ENCODE measurements around the gene HPCAL4. TPM values are rescaled to one million over a fixed set of nuclear protein-coding genes. Genes with fewer than 3 reads are reported as not detected.
A peak's percentile ranks its signal among the peaks of the same experiment; 100 is the strongest.

The HPCAL4 gene
- total RNA-seq, 1 experiment from 2014 or later, result 0.13 TPM

DNA sequence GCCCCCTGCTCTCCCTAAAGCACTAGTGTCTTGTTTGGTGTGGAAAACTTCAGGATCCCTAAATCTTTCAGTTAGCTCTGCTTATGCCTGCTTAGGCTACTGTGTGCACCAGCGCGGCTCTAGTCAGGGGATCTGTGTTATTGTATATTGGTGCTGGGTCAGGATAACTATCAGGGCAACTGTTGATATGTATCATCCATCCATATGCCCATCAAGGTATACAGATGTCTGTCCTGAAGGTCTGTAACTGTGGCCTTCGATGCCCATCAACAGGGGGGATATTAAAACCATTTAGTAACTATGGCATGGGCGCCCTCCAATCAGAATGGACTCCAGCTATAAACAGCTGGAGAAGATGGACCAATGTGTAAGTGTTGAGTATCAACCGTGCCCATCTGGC, 31.7 kb downstream of the HPCAL4 start:
- Histone ChIP-seq H3K4me1 (replicated peaks) (peaks cover 9% of the 10 kb centered on the region; the same call in 1 of the 2 replicates), H3K27me3 (replicated peaks) (no peaks in the 10 kb centered on the region)

DNA sequence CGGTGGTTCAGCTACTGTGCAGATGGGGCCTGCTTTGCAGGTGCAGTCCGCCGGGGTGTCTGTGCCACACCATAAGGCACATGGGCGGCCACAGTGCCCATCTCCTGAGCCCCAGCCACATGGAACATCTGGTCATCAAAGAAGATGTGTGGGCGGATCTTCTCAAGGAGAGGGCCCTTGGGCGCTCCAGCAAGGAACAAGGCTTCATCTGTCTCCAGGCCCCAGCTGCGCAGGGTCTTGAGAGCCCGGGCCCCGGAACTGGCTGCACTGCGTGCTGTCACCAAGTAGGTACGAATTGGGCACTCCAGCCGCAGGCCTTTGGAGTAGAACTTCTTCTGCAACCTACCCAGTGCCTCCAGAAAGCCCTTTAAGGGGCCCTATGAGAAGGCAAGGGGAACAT, 32.1 kb downstream of the HPCAL4 start:
- Histone ChIP-seq H3K27ac (no peak overlapping the region), H3K4me1 (replicated peaks) (peaks cover 9% of the 10 kb centered on the region; the same call in 1 of the 2 replicates), H3K9me3 (replicated peaks) (no peaks in the 10 kb centered on the region), H3K4me3 (no peak overlapping the region), H3K27me3 (replicated peaks) (no peaks in the 10 kb centered on the region), H3K36me3 (no peaks in the 10 kb centered on the region)
- no peak for DNase-seq (ENCODE audit: low read depth in 1 of 2, low spot score in 2 of 2)

More for the DNA sequence above, 31.7 kb downstream of the HPCAL4 start:
- Histone ChIP-seq H3K27ac (no peak overlapping the region), H3K36me3 (no peaks in the 10 kb centered on the region), H3K4me3 (no peak overlapping the region), H3K9me3 (replicated peaks) (no peaks in the 10 kb centered on the region)
- DNase-seq (ENCODE audit: low read depth in 1 of 2, low spot score in 2 of 2), result no peak

DNA sequence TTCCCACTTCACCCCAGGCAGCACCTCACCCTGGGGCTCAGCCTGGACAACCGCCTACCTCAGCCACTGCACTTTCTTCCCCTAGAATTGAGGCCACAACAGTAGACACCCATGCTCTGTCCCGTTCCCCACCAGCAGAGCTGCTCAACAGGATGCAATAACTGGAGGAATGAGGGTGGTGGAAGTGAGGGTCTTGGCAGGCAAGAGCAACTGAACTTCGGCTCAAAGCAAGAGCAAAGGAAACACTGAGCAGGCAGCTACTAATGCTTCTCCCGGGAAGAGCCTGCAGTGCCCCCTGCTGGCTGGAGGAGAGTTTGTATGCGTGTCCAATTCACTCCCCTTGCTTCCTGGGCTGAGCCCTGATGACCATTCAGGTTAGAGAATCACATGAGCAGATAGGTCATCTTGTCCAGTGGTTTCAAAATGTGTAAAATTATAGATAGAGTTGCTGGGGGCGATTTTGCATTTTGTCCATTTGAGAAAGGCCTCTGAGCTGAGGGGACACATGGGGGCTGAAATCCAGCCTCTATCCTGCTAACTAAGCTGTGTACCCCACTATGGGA, 33.2 kb downstream of the HPCAL4 start:
- DNase-seq (ENCODE audit: low read depth in 1 of 2, low spot score in 2 of 2), result peak; percentile 61 to 76
- Histone ChIP-seq H3K36me3 (no peaks in the 10 kb centered on the region), H3K4me3 (no peak overlapping the region), H3K27me3 (replicated peaks) (0 out of 2 replicates have a peak, but pooled peaks cover 3% of the 10 kb centered on the region), H3K4me1 (replicated peaks) (peaks cover 14% of the 10 kb centered on the region), H3K27ac (no peak overlapping the region), H3K9me3 (replicated peaks) (no peaks in the 10 kb centered on the region)

DNA sequence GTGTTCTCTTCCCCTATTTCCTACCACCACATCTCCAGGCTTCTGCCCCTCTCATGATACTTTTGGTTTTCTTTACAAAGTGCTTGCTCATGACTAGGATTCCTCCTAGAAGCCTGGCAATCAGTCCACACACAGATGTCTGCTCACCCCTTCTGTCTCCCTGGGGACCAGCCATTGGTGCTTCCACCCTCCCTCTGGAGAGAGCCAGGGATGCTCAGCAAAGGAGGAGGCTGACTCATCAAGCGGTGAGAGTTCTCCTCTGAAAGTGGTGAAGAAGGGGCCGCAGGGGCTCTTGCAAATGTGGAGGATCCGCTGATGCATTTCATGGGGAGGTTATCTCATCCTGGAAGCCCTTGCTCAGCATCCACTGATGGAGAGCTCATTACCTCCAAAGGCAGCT, 33.8 kb downstream of the HPCAL4 start:
- Histone ChIP-seq H3K4me1 (replicated peaks) (peaks cover 14% of the 10 kb centered on the region), H3K36me3 (no peaks in the 10 kb centered on the region), H3K27ac (no peak overlapping the region), H3K4me3 (no peak overlapping the region), H3K27me3 (replicated peaks) (0 out of 2 replicates have a peak, but pooled peaks cover 3% of the 10 kb centered on the region), H3K9me3 (replicated peaks) (no peaks in the 10 kb centered on the region)
- DNase-seq (ENCODE audit: low read depth in 1 of 2, low spot score in 2 of 2), result peak; percentile 18 to 63

DNA sequence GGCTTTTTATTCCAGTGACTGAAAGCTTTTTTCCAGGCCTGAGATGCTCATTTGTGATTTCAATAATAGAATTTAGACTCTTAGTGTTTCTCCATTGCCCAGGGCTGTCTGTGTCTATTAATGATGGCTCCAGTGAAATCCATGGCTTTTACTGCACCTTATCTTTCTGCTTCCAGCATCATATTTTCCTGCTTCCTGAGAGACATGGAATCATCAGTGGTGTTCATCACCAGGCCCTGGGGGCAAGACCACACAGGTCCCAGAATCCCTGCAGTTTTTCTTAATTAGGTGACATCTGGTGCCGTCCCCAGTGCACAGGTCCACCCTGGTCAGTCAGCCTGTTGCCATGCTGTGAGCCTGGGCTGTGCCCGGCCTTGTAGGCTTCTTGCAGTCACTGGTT, 34.8 kb downstream of the HPCAL4 start:
- Histone ChIP-seq H3K36me3 (no peaks in the 10 kb centered on the region), H3K4me1 (replicated peaks) (peaks cover 14% of the 10 kb centered on the region), H3K9me3 (replicated peaks) (no peaks in the 10 kb centered on the region), H3K27ac (no peak overlapping the region), H3K27me3 (replicated peaks) (0 out of 2 replicates have a peak, but pooled peaks cover 3% of the 10 kb centered on the region), H3K4me3 (no peak overlapping the region)
- DNase-seq (ENCODE audit: low read depth in 1 of 2, low spot score in 2 of 2), result no peak

DNA sequence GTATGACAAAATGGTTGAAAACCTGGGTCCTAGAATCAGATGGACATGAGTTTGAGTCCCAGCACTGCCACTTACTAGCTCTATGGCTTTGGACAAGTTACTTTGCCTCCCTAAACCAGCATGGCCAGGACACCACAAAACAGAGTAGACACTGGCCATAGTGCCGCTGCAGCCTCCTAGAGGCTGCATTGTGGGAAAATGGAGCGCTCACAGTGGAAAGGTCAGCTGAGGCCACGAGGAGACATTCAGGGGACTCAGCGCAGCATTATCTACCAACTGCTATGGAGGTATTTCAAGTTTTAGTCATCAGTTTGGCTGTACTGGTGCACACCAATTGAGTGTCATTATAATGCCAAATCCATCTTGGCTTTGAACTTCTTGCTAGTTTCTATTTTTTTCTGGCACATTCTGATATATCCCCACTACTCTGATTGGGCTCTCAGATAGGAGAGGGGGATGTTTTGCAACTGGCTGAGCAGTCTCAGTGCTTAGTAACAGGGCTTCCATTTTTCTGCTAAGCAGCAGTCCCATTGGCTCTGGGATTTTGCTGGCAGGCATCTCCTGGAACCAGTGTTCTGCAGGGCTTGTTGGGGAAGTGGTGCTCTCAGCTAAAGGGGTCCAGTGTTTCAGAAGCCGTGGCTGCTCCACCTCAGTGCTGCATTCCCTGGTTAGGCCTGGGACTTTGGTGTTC, 35.5 kb downstream of the HPCAL4 start:
- Histone ChIP-seq H3K27ac (no peak overlapping the region), H3K4me1 (replicated peaks) (peaks cover 14% of the 10 kb centered on the region), H3K27me3 (replicated peaks) (0 out of 2 replicates have a peak, but pooled peaks cover 3% of the 10 kb centered on the region), H3K9me3 (replicated peaks) (no peaks in the 10 kb centered on the region), H3K4me3 (no peak overlapping the region), H3K36me3 (no peaks in the 10 kb centered on the region)
- no peak for DNase-seq (ENCODE audit: low read depth in 1 of 2, low spot score in 2 of 2)

DNA sequence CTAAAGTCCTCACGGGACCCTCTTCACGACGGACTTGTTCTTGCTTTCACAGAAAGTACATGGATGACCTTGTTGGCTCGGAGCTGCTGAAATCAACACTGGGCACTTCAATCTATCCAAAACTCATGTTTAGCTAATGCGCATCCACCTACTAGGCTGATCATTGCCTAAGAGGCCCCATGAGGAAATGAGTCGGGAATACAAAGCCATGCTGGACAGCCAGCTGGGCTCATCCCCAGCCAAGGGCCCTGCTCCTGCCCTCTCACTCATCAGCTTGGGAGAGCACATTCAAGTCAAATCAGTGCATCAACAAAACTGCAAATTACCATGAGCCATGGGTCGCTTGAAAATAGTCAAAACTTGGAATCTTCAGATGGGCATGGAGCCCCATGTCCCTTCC, 36.9 kb downstream of the HPCAL4 start:
- Histone ChIP-seq H3K36me3 (no peaks in the 10 kb centered on the region), H3K4me3 (no peak overlapping the region), H3K9me3 (replicated peaks) (no peaks in the 10 kb centered on the region), H3K4me1 (replicated peaks) (peaks cover 14% of the 10 kb centered on the region), H3K27ac (no peak overlapping the region), H3K27me3 (replicated peaks) (0 out of 2 replicates have a peak, but pooled peaks cover 3% of the 10 kb centered on the region)
- DNase-seq (ENCODE audit: low read depth in 1 of 2, low spot score in 2 of 2), result no peak

DNA sequence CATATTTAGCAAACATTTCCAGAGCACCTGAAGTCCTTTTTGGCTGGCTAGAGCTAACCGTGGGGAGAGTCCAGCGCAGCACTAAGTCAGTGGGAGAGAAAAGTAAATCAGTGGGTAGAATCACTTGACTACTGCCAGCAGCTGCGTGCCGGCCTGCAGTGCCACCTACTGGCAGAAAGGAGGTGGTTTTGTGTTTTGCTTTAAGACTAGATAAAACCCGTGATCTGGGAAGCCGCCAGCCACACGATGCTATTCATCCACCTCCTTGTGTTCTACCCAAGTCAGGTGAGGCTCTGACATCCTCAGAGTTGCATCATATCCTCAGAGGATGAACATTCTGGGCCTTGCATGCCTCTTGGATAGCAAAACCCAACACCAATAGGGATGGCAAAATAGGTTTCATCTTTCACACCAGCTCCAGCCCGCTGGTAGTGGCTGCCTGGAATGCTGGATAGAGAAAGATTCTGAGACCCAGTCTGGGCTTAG, 37.6 kb downstream of the HPCAL4 start:
- 0 out of 2 replicates have a peak, but pooled peaks cover 3% of the 10 kb centered on the region for H3K27me3 ChIP-seq (replicated peaks)
- DNase-seq (ENCODE audit: low read depth in 1 of 2, low spot score in 2 of 2), result peak; percentile 62 to 76
- H3K4me3 ChIP-seq, result no peak overlapping the region
- no peaks in the 10 kb centered on the region for H3K9me3 ChIP-seq (replicated peaks)
- peaks cover 14% of the 10 kb centered on the region for H3K4me1 ChIP-seq (replicated peaks)
- no peaks in the 10 kb centered on the region for H3K36me3 ChIP-seq
- no peak overlapping the region for H3K27ac ChIP-seq

DNA sequence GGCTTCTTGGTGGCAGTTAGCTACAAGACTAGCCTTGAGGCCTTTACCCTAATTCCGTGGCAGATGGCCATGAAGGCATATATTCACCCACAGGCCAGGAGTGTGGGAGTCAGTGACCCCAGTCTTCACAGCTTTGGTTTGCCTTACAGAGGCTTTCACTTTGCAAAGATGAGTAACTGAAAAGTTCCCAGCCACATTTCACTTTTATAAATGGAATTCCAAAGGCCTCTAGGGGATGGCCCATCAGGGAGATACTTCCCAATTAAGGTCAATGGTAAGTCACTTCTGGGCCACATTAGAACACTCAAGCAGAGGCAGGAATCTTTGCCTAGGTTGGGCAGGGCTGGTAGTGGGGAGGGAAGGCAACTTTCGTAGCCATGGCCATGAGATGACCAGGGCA, 38.7 kb downstream of the HPCAL4 start:
- DNase-seq (ENCODE audit: low read depth in 1 of 2, low spot score in 2 of 2), result no peak
- Histone ChIP-seq H3K4me3 (no peak overlapping the region), H3K27me3 (replicated peaks) (0 out of 2 replicates have a peak, but pooled peaks cover 3% of the 10 kb centered on the region), H3K27ac (no peak overlapping the region), H3K36me3 (no peaks in the 10 kb centered on the region), H3K9me3 (replicated peaks) (no peaks in the 10 kb centered on the region), H3K4me1 (replicated peaks) (peaks cover 15% of the 10 kb centered on the region)

DNA sequence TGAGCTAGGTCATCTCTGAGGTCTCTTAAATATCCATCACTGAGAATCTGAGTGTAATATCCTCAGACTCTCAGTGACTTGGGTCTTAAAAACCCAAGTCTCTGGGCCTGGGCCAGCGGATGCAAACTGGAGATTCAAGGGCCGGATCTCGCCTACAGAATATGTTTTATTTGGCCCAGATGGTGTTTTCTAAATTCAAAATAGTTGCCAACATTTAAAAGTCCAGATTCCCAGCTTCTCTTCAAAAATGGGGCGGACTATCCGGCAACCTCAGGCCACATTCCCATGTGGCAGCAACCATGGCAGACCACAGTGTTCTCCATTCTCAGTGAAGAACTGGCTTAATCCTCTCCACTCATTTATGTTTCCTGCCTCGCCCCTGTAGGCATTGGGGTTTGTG, 39.1 kb downstream of the HPCAL4 start:
- no peaks in the 10 kb centered on the region for H3K36me3 ChIP-seq
- H3K4me3 ChIP-seq, result no peak overlapping the region
- 0 out of 2 replicates have a peak, but pooled peaks cover 3% of the 10 kb centered on the region for H3K27me3 ChIP-seq (replicated peaks)
- DNase-seq (ENCODE audit: low read depth in 1 of 2, low spot score in 2 of 2), result no peak
- H3K4me1 ChIP-seq (replicated peaks), result peaks cover 16% of the 10 kb centered on the region
- H3K9me3 ChIP-seq (replicated peaks), result no peaks in the 10 kb centered on the region
- H3K27ac ChIP-seq, result no peak overlapping the region

DNA sequence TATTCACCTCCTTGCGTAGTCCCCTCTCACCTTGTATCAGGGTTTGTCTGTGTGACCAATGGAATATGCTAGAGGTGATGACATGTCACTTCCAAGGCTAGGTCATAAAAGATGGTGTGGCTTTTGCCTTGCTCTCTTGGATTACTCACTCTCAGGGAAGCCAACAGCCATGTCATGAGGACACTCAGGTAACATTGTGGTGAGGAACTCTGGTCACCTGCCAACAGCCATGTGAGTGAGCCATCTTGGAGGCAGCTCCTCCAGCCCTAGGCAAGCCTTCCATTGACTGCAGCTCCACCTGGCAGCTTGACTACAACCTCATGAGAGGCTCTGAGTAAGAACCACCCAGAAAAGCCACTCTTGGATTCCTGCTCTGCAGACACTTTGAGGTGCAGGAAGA, 40.8 kb downstream of the HPCAL4 start:
- DNase-seq (ENCODE audit: low read depth in 1 of 2, low spot score in 2 of 2), result no peak
- Histone ChIP-seq H3K27ac (no peak overlapping the region), H3K9me3 (replicated peaks) (no peaks in the 10 kb centered on the region), H3K4me3 (no peak overlapping the region), H3K36me3 (no peaks in the 10 kb centered on the region), H3K27me3 (replicated peaks) (0 out of 2 replicates have a peak, but pooled peaks cover 3% of the 10 kb centered on the region), H3K4me1 (replicated peaks) (peaks cover 31% of the 10 kb centered on the region)

DNA sequence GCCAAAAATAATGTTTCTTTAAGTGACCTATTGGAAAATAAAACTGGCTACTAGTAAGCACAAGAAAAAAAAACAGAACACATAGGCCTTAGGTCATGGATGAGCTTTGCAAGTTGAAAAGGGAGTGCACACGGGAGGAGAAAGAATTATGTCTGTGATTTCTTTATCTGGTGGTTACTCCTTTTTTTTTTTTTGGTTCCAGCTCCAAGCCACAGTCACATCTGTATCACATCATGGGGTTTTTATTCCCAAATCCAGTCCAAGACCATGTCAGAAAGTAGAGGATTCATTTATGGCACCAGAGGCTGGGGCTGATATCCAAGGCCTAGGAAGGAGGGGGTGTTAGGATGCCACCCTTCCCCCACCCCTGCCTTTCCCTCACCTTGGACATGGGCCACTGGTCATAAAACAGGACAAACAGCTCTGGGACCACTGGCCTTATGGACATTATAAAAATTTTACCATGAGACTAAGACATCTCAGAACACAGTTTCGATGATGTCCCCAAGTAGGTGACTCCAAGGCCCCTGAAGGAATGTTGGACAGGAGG, 41.5 kb downstream of the HPCAL4 start:
- no peak overlapping the region for H3K27ac ChIP-seq
- H3K4me3 ChIP-seq, result no peak overlapping the region
- H3K4me1 ChIP-seq (replicated peaks), result peaks cover 33% of the 10 kb centered on the region
- no peak for DNase-seq (ENCODE audit: low read depth in 1 of 2, low spot score in 2 of 2)
- 0 out of 2 replicates have a peak, but pooled peaks cover 3% of the 10 kb centered on the region for H3K27me3 ChIP-seq (replicated peaks)
- H3K36me3 ChIP-seq, result no peaks in the 10 kb centered on the region
- no peaks in the 10 kb centered on the region for H3K9me3 ChIP-seq (replicated peaks)

DNA sequence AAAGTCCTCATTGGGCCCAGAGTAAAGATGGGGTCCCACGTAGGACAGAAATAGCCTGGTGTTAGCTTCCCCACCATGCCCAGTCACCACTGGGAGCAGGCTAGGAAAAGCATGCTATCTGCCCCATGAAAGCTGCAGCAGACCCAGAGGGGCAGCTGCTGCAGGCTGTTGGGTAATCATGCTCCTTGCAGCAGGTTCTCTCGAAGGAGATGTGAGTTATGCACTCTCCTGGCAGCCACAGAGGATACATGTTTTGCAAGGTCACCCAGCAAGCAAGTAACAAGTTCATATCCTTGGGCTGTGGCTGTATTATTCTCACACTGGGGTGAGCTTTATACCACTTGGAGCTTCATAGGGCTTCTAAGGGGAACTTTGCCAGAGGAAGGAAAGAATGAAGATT, 42.7 kb downstream of the HPCAL4 start:
- H3K27me3 ChIP-seq (replicated peaks), result no peaks in the 10 kb centered on the region
- H3K9me3 ChIP-seq (replicated peaks), result no peaks in the 10 kb centered on the region
- no peaks in the 10 kb centered on the region for H3K36me3 ChIP-seq
- H3K4me3 ChIP-seq, result no peak overlapping the region
- no peak overlapping the region for H3K27ac ChIP-seq
- no peak for DNase-seq (ENCODE audit: low read depth in 1 of 2, low spot score in 2 of 2)
- peaks cover 30% of the 10 kb centered on the region for H3K4me1 ChIP-seq (replicated peaks)

DNA sequence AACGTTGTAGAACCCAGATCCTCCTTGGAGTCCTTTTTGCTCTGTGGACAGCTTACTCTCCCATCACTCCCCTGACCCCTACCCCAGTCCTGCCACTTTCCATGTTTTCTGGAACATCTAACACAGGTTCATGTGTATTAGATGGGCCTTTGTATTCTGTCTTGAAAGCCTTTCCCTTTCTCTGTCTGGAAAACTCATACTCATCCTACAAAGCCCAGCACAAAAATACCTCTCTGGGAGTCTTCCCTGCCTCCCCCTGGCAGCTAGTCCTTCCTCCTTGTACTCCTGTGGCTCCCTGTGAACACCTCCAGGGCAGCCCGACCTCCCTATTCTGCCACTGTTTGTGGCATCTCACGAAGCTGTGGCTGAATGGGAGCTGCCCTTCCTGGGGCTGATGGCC, 44.0 kb downstream of the HPCAL4 start:
- Histone ChIP-seq H3K36me3 (no peaks in the 10 kb centered on the region), H3K4me1 (replicated peaks) (peaks cover 41% of the 10 kb centered on the region), H3K27me3 (replicated peaks) (no peaks in the 10 kb centered on the region), H3K9me3 (replicated peaks) (no peaks in the 10 kb centered on the region), H3K27ac (peak overlapping the region; percentile 95), H3K4me3 (no peak overlapping the region)
- DNase-seq (ENCODE audit: low read depth in 1 of 2, low spot score in 2 of 2), result no peak

Measured in SJSA1 (cell line).